WERI-Rb-1 (cell line): ENCODE results near the gene DENND1A.

Experiments
- DNase-seq: peaks from one replicate; pipeline ENCODE4 v3.0.0-alpha.2; 2020
- H3K27ac ChIP-seq: fragments of 250-450 bp; sonication (Bioruptor Pico); 2 replicates; pipeline ENCODE4 v1.5.1; 2020; ENCODE audit warnings: mild to moderate bottlenecking, moderate library complexity
- H3K27me3 ChIP-seq: fragments of 250-450 bp; sonication (Bioruptor Pico); 2 replicates; pipeline ENCODE4 v1.5.1; 2021; ENCODE audit warnings: mild to moderate bottlenecking, low read depth, moderate library complexity; ENCODE audit not compliant: insufficient read depth, severe bottlenecking
- H3K36me3 ChIP-seq: fragments of 250-450 bp; sonication (Bioruptor Pico); 2 replicates; pipeline ENCODE4 v1.5.1; 2020; ENCODE audit warnings: mild to moderate bottlenecking, moderate library complexity
- H3K4me3 ChIP-seq: 2 replicates; pipeline ENCODE4 v1.5.1; 2011; ENCODE audit warnings: low read depth, mild to moderate bottlenecking, control low read depth, low read length
- H3K9me3 ChIP-seq: fragments of 250-450 bp; sonication (Bioruptor Pico); 2 replicates; pipeline ENCODE4 v1.5.1; 2021; ENCODE audit warnings: mild to moderate bottlenecking, moderate library complexity; ENCODE audit not compliant: severe bottlenecking
- CTCF ChIP-seq: IDR thresholded peaks from 2 replicates; pipeline ENCODE4 v1.5.1; 2011; ENCODE audit warnings: low read depth, mild to moderate bottlenecking, control low read depth, inconsistent platforms, low read length

Gene DENND1A

GRCh38 chr9:123682746-123683145 lies 247.2 kb downstream of the DENND1A start:
- no peak for TF ChIP-seq CTCF
- H3K4me3 ChIP-seq = no peak overlapping the region
- no peak overlapping the region for H3K27ac ChIP-seq
- DNase-seq = no peak
- H3K9me3 ChIP-seq = no peaks in the 10 kb centered on the region
- H3K27me3 ChIP-seq = no peaks in the 10 kb centered on the region
- no peaks in the 10 kb centered on the region for H3K36me3 ChIP-seq

- no peaks in the 10 kb centered on the region for H3K27me3 ChIP-seq
- TF ChIP-seq CTCF = no peak
- H3K9me3 ChIP-seq = no peaks in the 10 kb centered on the region
- H3K4me3 ChIP-seq = no peak overlapping the region
- H3K27ac ChIP-seq = peak overlapping the region; percentile 47
- no peaks in the 10 kb centered on the region for H3K36me3 ChIP-seq
- DNase-seq = peak; percentile 82
Measured at GRCh38 chr9:123680352-123680751, 249.6 kb downstream of the DENND1A start.

- TF ChIP-seq CTCF = no peak
- Histone ChIP-seq H3K9me3 (no peaks in the 10 kb centered on the region), H3K27me3 (no peaks in the 10 kb centered on the region), H3K4me3 (no peak overlapping the region), H3K27ac (peak overlapping the region; percentile 47), H3K36me3 (no peaks in the 10 kb centered on the region)
- no peak for DNase-seq
Measured at GRCh38 chr9:123679330-123679987, 250.5 kb downstream of the DENND1A start.

GRCh38 chr9:123678878-123679329 lies 251.0 kb downstream of the DENND1A start:
- Histone ChIP-seq H3K27ac (peak overlapping the region; percentile 47), H3K27me3 (no peaks in the 10 kb centered on the region), H3K4me3 (no peak overlapping the region), H3K9me3 (no peaks in the 10 kb centered on the region), H3K36me3 (no peaks in the 10 kb centered on the region)
- no peak for DNase-seq
- TF ChIP-seq CTCF = no peak

- TF ChIP-seq CTCF = no peak
- H3K9me3 ChIP-seq = peaks cover 4% of the 10 kb centered on the region
- no peak overlapping the region; the same call in 1 of the 2 replicates for H3K4me3 ChIP-seq
- H3K36me3 ChIP-seq = no peaks in the 10 kb centered on the region
- no peaks in the 10 kb centered on the region for H3K27me3 ChIP-seq
- peak; percentile 80 for DNase-seq
- H3K27ac ChIP-seq = peak overlapping the region; percentile 50
Measured at GRCh38 chr9:123678038-123678877, 251.7 kb downstream of the DENND1A start.
